ENCODE measurements around the gene TUBA3D. TPM values are rescaled to one million over a fixed set of nuclear protein-coding genes. Genes with fewer than 3 reads are reported as not detected.
"Not testable (repeated sequence)": the region's sequence is repeated elsewhere in the genome, so short reads cannot be mapped to it uniquely, and the experiment has no call there.

TUBA3D gene
- total and polyA plus RNA-seq, 9 of the 15 experiments (the other 6 are each of a cell fraction or from before 2014, with no cell fraction given), result not detected

- BruUV-seq (replicated peaks); CTCF ChIA-PET (ENCODE audit: low intra/inter-chr PET ratio): not testable (repeated sequence)
- WGBS (ENCODE audit: insufficient coverage, low coverage, missing lambda C conversion rate), result 71% methylated on average over 15 of the region's 26 CpGs
Measured at GRCh38 chr2:131528981-131529863, 53.3 kb downstream of the TUBA3D start.

GRCh38 chr2:131529864-131530445 lies 54.0 kb downstream of the TUBA3D start:
- H3K27ac ChIP-seq (ENCODE audit: extremely low read depth, low read depth, low read length); BruUV-seq (replicated peaks); in situ Hi-C loops (cut with MboI); H3K79me2 ChIP-seq (ENCODE audit: control insufficient read depth, insufficient read depth, low read length); H3K4me3 ChIP-seq; H4K20me1 ChIP-seq (replicated peaks; ENCODE audit: control insufficient read depth, insufficient read depth, low read length); H3K27me3 ChIP-seq (ENCODE audit: control insufficient read depth in 2 of 2, insufficient read depth in 2 of 2, low read length in 2 of 2); H3K4me2 ChIP-seq (ENCODE audit: insufficient read depth, low read length); POLR2A ChIA-PET; DNase-seq (ENCODE audit: extremely low read depth in 1 of 4, low spot score in 3 of 4); H3K9me3 ChIP-seq (replicated peaks; ENCODE audit: control insufficient read depth, insufficient read depth, low read depth, low read length); H2AFZ ChIP-seq (ENCODE audit: low read depth, low read length); H3K9ac ChIP-seq (ENCODE audit: insufficient read depth in 1 of 2, low read depth in 2 of 2, low read length in 2 of 2); FAIRE-seq; H3K9me1 ChIP-seq (ENCODE audit: control insufficient read depth, insufficient read depth, low read length); CTCF ChIA-PET (ENCODE audit: low intra/inter-chr PET ratio); ATAC-seq; H3K36me3 ChIP-seq (ENCODE audit: control insufficient read depth, insufficient read depth, low read length): not testable (repeated sequence)
- WGBS (ENCODE audit: insufficient coverage, low coverage, missing lambda C conversion rate), result 83% methylated on average over 1 of the region's 5 CpGs
- intact Hi-C loops (cut with micrococcal nuclease), result loop anchor here (5.0 kb wide), 1 partner anchor 118 kb away; no protein-coding TSS in a partner anchor
- peaks cover 0 to 22% of the 10 kb centered on the region in 2 experiments; a peak in 2 of 5 replicates for H3K4me1 ChIP-seq (replicated peaks in 1 of 2; ENCODE audit: control insufficient read depth in 2 of 2, insufficient read depth in 2 of 2, low read length in 2 of 2)

More at GRCh38 chr2:131528981-131529863, 53.3 kb downstream of the TUBA3D start:
- H3K27ac ChIP-seq (ENCODE audit: extremely low read depth, low read depth, low read length); DNase-seq (ENCODE audit: extremely low read depth in 1 of 4, low spot score in 3 of 4); H3K9me3 ChIP-seq (replicated peaks; ENCODE audit: control insufficient read depth, insufficient read depth, low read depth, low read length); in situ Hi-C loops (cut with MboI); H3K9me1 ChIP-seq (ENCODE audit: control insufficient read depth, insufficient read depth, low read length); H3K9ac ChIP-seq (ENCODE audit: insufficient read depth in 1 of 2, low read depth in 2 of 2, low read length in 2 of 2); H2AFZ ChIP-seq (ENCODE audit: low read depth, low read length); H3K36me3 ChIP-seq (ENCODE audit: control insufficient read depth, insufficient read depth, low read length); POLR2A ChIA-PET; ATAC-seq; H3K27me3 ChIP-seq (ENCODE audit: control insufficient read depth in 2 of 2, insufficient read depth in 2 of 2, low read length in 2 of 2); H3K4me3 ChIP-seq; H3K4me2 ChIP-seq (ENCODE audit: insufficient read depth, low read length); FAIRE-seq; H3K79me2 ChIP-seq (ENCODE audit: control insufficient read depth, insufficient read depth, low read length); H4K20me1 ChIP-seq (replicated peaks; ENCODE audit: control insufficient read depth, insufficient read depth, low read length); TF ChIP-seq ZNF740 (CRISPR knock-in tag; IDR thresholded peaks at IDR 0.05): not testable (repeated sequence)
- peaks cover 0 to 22% of the 10 kb centered on the region in 2 experiments; a peak in 2 of 5 replicates for H3K4me1 ChIP-seq (replicated peaks in 1 of 2; ENCODE audit: control insufficient read depth in 2 of 2, insufficient read depth in 2 of 2, low read length in 2 of 2)
- intact Hi-C loops (cut with micrococcal nuclease), result loop anchor here (5.0 kb wide), 1 partner anchor 117 kb away; no protein-coding TSS in a partner anchor
- TF ChIP-seq ZNF740 (tag; IDR thresholded peaks at IDR 0.05), result 0 out of 4 replicates have a peak, but pooled peaks of 1 of the 2 experiments have one; percentile 25

All from K562 (cell line).